Heart left ventricle (tissue), 13 donors: ENCODE results near the gene SHISA8.

Experiments
- CTCF ChIP-seq, 12 donors: fragments of 200-600 bp; sonication (generic) in 4 of 12; IDR thresholded peaks; one replicate each; pipeline versions ENCODE4 v1.5.0 to v1.8.0; 2018 to 2022; ENCODE audit warnings: antibody characterized with exemption in 12 of 12, mild to moderate bottlenecking in 5 of 12
- POLR2A ChIP-seq, 2 donors: fragments of 450-650 bp; IDR thresholded peaks; one replicate each; pipeline ENCODE4 v1.6.1; 2017; ENCODE audit warnings: antibody characterized with exemption in 2 of 2, mild to moderate bottlenecking in 2 of 2, moderate library complexity in 2 of 2
- donor health status: ischemic (EF 13 %, LVEDD 7.1; RV severe dilation, severe dysfunction).
- donor health status: DM: no; HTN: yes; CAD: no.
- donor health status: DM: no; HTN: no; CAD: no.
- donor health status: ischemic (EF 25% LVEDD 6.9; RV normal size, moderate dysfunction).
- donor health status: ischemic (EF 25% LVEDD 5.7; RV mildly dilated, moderate dysfunction).
- donor health status: ischemic (EF 35%, LVEDD 5.7; RV mildly dilated, moderate dysfunction).
- donor health status: nonischemic (EF 11% LVEDD 7.7; RV severe dilation, severe dysfunction).
- donor health status: DM: yes; HTN: yes; CAD: no.
- donor health status: PGD.
- donor health status: ischemic (EF 29% LVEDD 5.4; RV normal size, mild dysfunction).
- donor health status: nonischemic (EF 23%, LVEDD 6.1; RV moderate dilation, normal function).

GRCh38 chr22:41915786-41916493, 1.1 kb upstream of the SHISA8 start:
- TF ChIP-seq POLR2A (IDR thresholded peaks at IDR 0.05) (no peak), CTCF (IDR thresholded peaks at IDR 0.05) (no peak)
